GM12878 (cell line): ENCODE results near the gene NLRP2B. TPM values are rescaled to one million over a fixed set of nuclear protein-coding genes. Genes with fewer than 3 reads are reported as not detected.

Experiments used
- ATAC-seq: fragments of 200-7000 bp; cut with Tn5 transposase; 3 replicates; pipeline ENCODE4 v1.9.1; 2020; ENCODE audit warnings: mild to moderate bottlenecking, moderate library complexity
- BruUV-seq: library from RNA; stranded (reverse); fragments of 400-500 nt; replicated peaks from 2 replicates; lab custom pipeline; 2021; lab: Mats Ljungman, UMichigan
- CTCF ChIA-PET: fragments of 300-600 bp; sonication (Branson Sonifier 250); formaldehyde crosslinking; extraction: SDS; loops from one replicate; lab custom pipeline; 2021; ENCODE audit warnings: inconsistent platforms; lab: Yijun Ruan, JAX
- POLR2A ChIA-PET: fragments of 350-600 bp; formaldehyde crosslinking; extraction: SDS; loops from one replicate; lab custom pipeline; 2021; ENCODE audit warnings: inconsistent platforms; lab: Charles Lee
- RAD21 ChIA-PET: fragments of 300-600 bp; sonication (Branson Sonifier 250); formaldehyde crosslinking; loops from one replicate; lab custom pipeline; 2023; ENCODE audit warnings: antibody characterized with exemption; ENCODE audit not compliant: unreplicated experiment; lab: Charles Lee
- SMC1A ChIA-PET: fragments of 300-600 bp; sonication (Branson Sonifier 250); formaldehyde crosslinking; loops from one replicate; lab custom pipeline; 2023; ENCODE audit not compliant: unreplicated experiment, uncharacterized antibody; lab: Charles Lee
- DNase-seq: peaks from one replicate; pipeline ENCODE4 v3.0.0-alpha.2; 2011; ENCODE audit warnings: low read depth, low spot score
- FAIRE-seq: peaks from 3 replicates; lab custom pipeline; 2011; peaks lifted over from hg19 to GRCh38; lab: Jason Lieb, UNC
- H2AFZ ChIP-seq: 2 replicates; pipeline ENCODE4 v1.6.0; 2011; ENCODE audit warnings: low read depth, low read length, control low read depth; ENCODE audit not compliant: control insufficient read depth
- H3K27ac ChIP-seq: 2 replicates; pipeline ENCODE4 v1.5.1; 2011; ENCODE audit warnings: control low read depth; ENCODE audit not compliant: control insufficient read depth, insufficient read depth
- H3K27me3 ChIP-seq, 2 experiments: replicated peaks in 1 of 2; 2 replicates each; pipeline versions ENCODE4 v1.6.0 to v1.6.1; 2011; ENCODE audit warnings: low read length in 1 of 2; ENCODE audit not compliant: control insufficient read depth in 2 of 2, insufficient read depth in 2 of 2
- H3K36me3 ChIP-seq, 2 experiments: 2 replicates each; pipeline ENCODE4 v1.5.1; 2011; ENCODE audit warnings: low read length in 1 of 2; ENCODE audit not compliant: control insufficient read depth in 2 of 2, insufficient read depth in 2 of 2
- H3K4me1 ChIP-seq: 2 replicates; pipeline ENCODE4 v1.6.1; 2011; ENCODE audit warnings: mild to moderate bottlenecking, low read length, moderate library complexity, mixed read lengths; ENCODE audit not compliant: control insufficient read depth, insufficient read depth
- H3K4me2 ChIP-seq: 2 replicates; pipeline ENCODE4 v1.6.0; 2011; ENCODE audit warnings: control low read depth; ENCODE audit not compliant: control insufficient read depth, insufficient read depth
- H3K4me3 ChIP-seq: fragments of 200-600 bp; sonication (generic); 2 replicates; pipeline ENCODE4 v1.5.1; 2016
- H3K79me2 ChIP-seq: 2 replicates; pipeline ENCODE4 v1.6.0; 2011; ENCODE audit warnings: low read length; ENCODE audit not compliant: control insufficient read depth, insufficient read depth
- H3K9ac ChIP-seq: 2 replicates; pipeline ENCODE4 v1.8.0; 2011; ENCODE audit warnings: low read length, control low read depth, mixed read lengths; ENCODE audit not compliant: control insufficient read depth, insufficient read depth
- H3K9me3 ChIP-seq: replicated peaks from 3 replicates; pipeline ENCODE4 v1.5.1; 2011; ENCODE audit warnings: mild to moderate bottlenecking, low read length; ENCODE audit not compliant: control insufficient read depth, insufficient read depth
- H4K20me1 ChIP-seq: 2 replicates; pipeline ENCODE4 v1.6.0; 2011; ENCODE audit not compliant: control insufficient read depth, insufficient read depth
- CREM ChIP-seq: IDR thresholded peaks from 2 replicates; pipeline ENCODE4 v1.6.1; 2014; ENCODE audit warnings: antibody characterized with exemption, low read depth
- EGR1 ChIP-seq, 2 experiments: IDR thresholded peaks; 1 replicate in 1 of 2; 2 replicates in 1 of 2; pipeline ENCODE4 v1.6.1; 2011 to 2012; ENCODE audit warnings: low read depth in 2 of 2, low read length in 2 of 2, borderline replicate concordance in 1 of 2, mild to moderate bottlenecking in 1 of 2, moderate library complexity in 1 of 2
- SUZ12 ChIP-seq: fragments of 200-600 bp; sonication (generic); IDR thresholded peaks from one replicate; pipeline ENCODE4 v1.6.1; 2018; ENCODE audit warnings: antibody characterized with exemption, mild to moderate bottlenecking; ENCODE audit not compliant: unreplicated experiment
- ZBTB40 ChIP-seq: fragments of 450-650 bp; IDR thresholded peaks from 2 replicates; pipeline ENCODE4 v1.6.1; 2016; ENCODE audit warnings: mild to moderate bottlenecking, moderate library complexity, borderline replicate concordance
- WGBS: methylation state at CpG from one replicate; pipeline ENCODE4 v1.1.6; 2016; ENCODE audit warnings: low lambda C conversion rate; ENCODE audit not compliant: insufficient replicate concordance, insufficient coverage; ENCODE audit errors: missing lambda C conversion rate; 5-methylcytosine and 5-hydroxymethylcytosine counted together
- in situ Hi-C: fragments of 300-500 bp; cut with MboI; formaldehyde crosslinking; loops from 9 replicates; pipeline ENCODE4 v1.14.3; 2018; ENCODE audit warnings: mixed read lengths
- intact Hi-C: fragments of 100-400 bp; cut with micrococcal nuclease; formaldehyde crosslinking; loops from one replicate; pipeline ENCODE4 v1.14.2; 2022; ENCODE audit not compliant: unreplicated experiment
- polyA plus RNA-seq, 11 experiments: library from polyadenylated mRNA; depleted of rRNA in 4 of 11; unstranded in 6 of 11; stranded (reverse) in 5 of 11; fragments of >200 nt; fragmentation: Nextera tagmentation in 4 of 11; fragmentation: Illumina TruSeq in 1 of 11; extraction: Ambion mirVana in 4 of 11; extraction: Trizol in 1 of 11; gene quantifications; 1 replicate in 1 of 11; 2 replicates in 10 of 11; pipeline versions ENCODE4 v1.2.1 to v1.2.3, GENCODE V29; 2011 to 2016; ENCODE audit warnings: inconsistent platforms in 2 of 11, missing spikeins in 2 of 11, low read depth in 1 of 11
- total RNA-seq, 4 experiments: library from RNA; depleted of rRNA in 3 of 4; stranded (reverse); fragments of >200 nt in 3 of 4; fragmentation: Illumina TruSeq in 1 of 4; extraction: Trizol in 1 of 4; gene quantifications; 2 replicates each; pipeline versions ENCODE4 v1.2.1 to v1.2.3, GENCODE V29; 2013 to 2021

The NLRP2B gene
- total and polyA plus RNA-seq, 10 of the 15 experiments (the other 5 are each of a cell fraction or from before 2014, with no cell fraction given): not detected

- Histone ChIP-seq H3K27ac (no peak overlapping the region), H3K9ac (no peak overlapping the region), H3K79me2 (no peaks in the 10 kb centered on the region), H3K4me3 (no peak overlapping the region), H3K27me3 (no peaks in the 10 kb centered on the region), H2AFZ (no peak overlapping the region), H3K36me3 (no peaks in the 10 kb centered on the region), H3K4me1 (no peaks in the 10 kb centered on the region), H4K20me1 (no peaks in the 10 kb centered on the region), H3K9me3 (no peaks in the 10 kb centered on the region), H3K4me2 (no peak overlapping the region)
- FAIRE-seq (no peak), DNase-seq (no peak), ATAC-seq (no peak)
- intact Hi-C loops: no loop called here
- ChIA-PET POLR2A (no interaction called here), SMC1A (no interaction called here), CTCF (no interaction called here), RAD21 (no interaction called here)
- TF ChIP-seq EGR1 (IDR thresholded peaks at IDR 0.05; ENCODE audit: borderline replicate concordance in 1 of 2, low read depth in 2 of 2, low read length in 2 of 2): no peak
- TF ChIP-seq ZBTB40: no peak
- TF ChIP-seq SUZ12: no peak
- TF ChIP-seq CREM: no peak
- WGBS: 0% methylated on average over 1 of the region's 1 CpG
- in situ Hi-C loops: no loop called here
- BruUV-seq: no TSS peak
Observed at GRCh38 chrX:57669961-57670360, 10.1 kb downstream of the NLRP2B start.
